Upper lobe of left lung (tissue), 6 donors: ENCODE data around the gene KRT2. TPM values are rescaled to one million over a fixed set of nuclear protein-coding genes. Genes with fewer than 3 reads are reported as not detected.

ENCODE experiments used
- ATAC-seq, 2 donors: fragments of 200-7000 bp; cut with Tn5 transposase; one replicate each; pipeline ENCODE4 v1.9.1; 2022; ENCODE audit warnings: mild to moderate bottlenecking in 2 of 2, moderate library complexity in 2 of 2; ENCODE audit not compliant: low FRiP score in 2 of 2
- DNase-seq, 2 donors: peaks; one replicate each; pipeline ENCODE4 v3.0.0-alpha.2; 2019 to 2020
- H3K27ac ChIP-seq, 4 donors: fragments of 200-600 bp; sonication (generic); one replicate each; pipeline ENCODE4 v1.5.1; 2016 to 2019
- H3K27me3 ChIP-seq, 4 donors: fragments of 200-600 bp; sonication (generic); one replicate each; pipeline ENCODE4 v1.5.1; 2017 to 2019
- H3K36me3 ChIP-seq, 4 donors: fragments of 200-600 bp; sonication (generic); one replicate each; pipeline ENCODE4 v1.5.1; 2016 to 2019
- H3K4me1 ChIP-seq, 4 donors: fragments of 200-600 bp; sonication (generic); one replicate each; pipeline ENCODE4 v1.5.1; 2018 to 2019
- H3K4me3 ChIP-seq, 4 donors: fragments of 200-600 bp; sonication (generic); one replicate each; pipeline ENCODE4 v1.5.1; 2017 to 2019; ENCODE audit warnings: mild to moderate bottlenecking in 2 of 4, moderate library complexity in 1 of 4
- H3K9me3 ChIP-seq, 4 donors: fragments of 200-600 bp; sonication (generic); one replicate each; pipeline ENCODE4 v1.5.1; 2018 to 2019
- EP300 ChIP-seq, 4 donors: sonication (generic); formaldehyde crosslinking; IDR thresholded peaks; one replicate each; pipeline ENCODE4 v1.5.1; 2017; ENCODE audit warnings: antibody characterized with exemption in 4 of 4, control low read depth in 2 of 4
- POLR2A ChIP-seq, 4 donors: fragments of 450-650 bp; IDR thresholded peaks; one replicate each; pipeline ENCODE4 v1.5.1; 2016 to 2017; ENCODE audit warnings: antibody characterized with exemption in 4 of 4, mild to moderate bottlenecking in 2 of 4
- POLR2AphosphoS5 ChIP-seq, 2 donors: sonication (generic); formaldehyde crosslinking; IDR thresholded peaks; one replicate each; pipeline ENCODE4 v1.5.1; 2017; ENCODE audit warnings: antibody characterized with exemption in 2 of 2
- WGBS, 2 donors: methylation state at CpG; one replicate each; pipeline ENCODE4 v1.1.5; 2017 to 2018; 5-methylcytosine and 5-hydroxymethylcytosine counted together
- total RNA-seq, 6 donors: library from RNA; depleted of rRNA in 4 of 6; stranded (reverse); fragments of >200 nt in 4 of 6; gene quantifications; one replicate each; pipeline versions ENCODE4 v1.1.0 to v1.2.1, GENCODE V29; 2016 to 2021
- TF ChIP-seq, protein P1 (sequence below), 6 experiments: fragments of 450-650 bp in 4 of 6; fragments of 200-600 bp in 2 of 6; sonication (generic) in 2 of 6; IDR thresholded peaks; one replicate each; pipeline ENCODE4 v1.5.1; 2016 to 2019; ENCODE audit warnings: antibody characterized with exemption in 6 of 6
- donor health status: DM: no; HTN: no; CAD: no; lungs with moderate emphysema.
- donor health status: DM: no; HTN: yes; CAD: no; lungs with severe emphysema.

KRT2 gene
- total RNA-seq, 6 donors from 2014 or later = not detected

DNA sequence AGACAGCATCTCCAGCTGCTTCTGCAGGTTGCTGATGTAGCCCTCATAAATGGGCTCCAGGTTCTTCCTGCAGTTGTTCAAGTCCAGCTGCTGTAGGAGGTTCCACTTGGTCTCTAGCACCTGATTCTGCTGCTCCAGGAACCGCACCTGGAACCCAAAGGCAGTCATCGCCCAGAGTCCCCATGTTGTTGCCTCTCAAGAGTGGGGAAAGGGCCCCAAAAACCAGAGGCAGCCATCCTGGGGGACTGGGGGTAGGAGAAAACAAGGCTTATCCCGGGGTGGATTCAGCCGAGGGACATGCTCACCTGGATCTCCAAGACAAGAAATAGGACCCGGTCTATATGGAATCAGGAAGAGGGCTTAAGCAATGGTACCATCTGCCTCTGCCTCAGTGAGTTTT, 53.0 kb downstream of the KRT2 start:
- Histone ChIP-seq H3K4me3 (no peak overlapping the region), H3K36me3 (no peaks in the 10 kb centered on the region), H3K27ac (no peak overlapping the region), H3K4me1 (no peaks in the 10 kb centered on the region), H3K9me3 (no peaks in the 10 kb centered on the region), H3K27me3 (peaks cover 0 to 15% (median 6%) of the 10 kb centered on the region in 4 donors)
- no peak for ATAC-seq
- TF ChIP-seq EP300 (IDR thresholded peaks at IDR 0.05) (no peak), POLR2AphosphoS5 (IDR thresholded peaks at IDR 0.05) (no peak), POLR2A (IDR thresholded peaks at IDR 0.05) (no peak)
- TF ChIP-seq, protein P1, sequence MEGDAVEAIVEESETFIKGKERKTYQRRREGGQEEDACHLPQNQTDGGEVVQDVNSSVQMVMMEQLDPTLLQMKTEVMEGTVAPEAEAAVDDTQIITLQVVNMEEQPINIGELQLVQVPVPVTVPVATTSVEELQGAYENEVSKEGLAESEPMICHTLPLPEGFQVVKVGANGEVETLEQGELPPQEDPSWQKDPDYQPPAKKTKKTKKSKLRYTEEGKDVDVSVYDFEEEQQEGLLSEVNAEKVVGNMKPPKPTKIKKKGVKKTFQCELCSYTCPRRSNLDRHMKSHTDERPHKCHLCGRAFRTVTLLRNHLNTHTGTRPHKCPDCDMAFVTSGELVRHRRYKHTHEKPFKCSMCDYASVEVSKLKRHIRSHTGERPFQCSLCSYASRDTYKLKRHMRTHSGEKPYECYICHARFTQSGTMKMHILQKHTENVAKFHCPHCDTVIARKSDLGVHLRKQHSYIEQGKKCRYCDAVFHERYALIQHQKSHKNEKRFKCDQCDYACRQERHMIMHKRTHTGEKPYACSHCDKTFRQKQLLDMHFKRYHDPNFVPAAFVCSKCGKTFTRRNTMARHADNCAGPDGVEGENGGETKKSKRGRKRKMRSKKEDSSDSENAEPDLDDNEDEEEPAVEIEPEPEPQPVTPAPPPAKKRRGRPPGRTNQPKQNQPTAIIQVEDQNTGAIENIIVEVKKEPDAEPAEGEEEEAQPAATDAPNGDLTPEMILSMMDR (IDR thresholded peaks at IDR 0.05) = no peak
- no peak for DNase-seq
- WGBS, 2 donors = 77 to 93% methylated on average over 5 of the region's 5 CpGs

Other genes with a start within 250 kb of the KRT2 start
- gene KRT82, start 245.9 kb downstream of the KRT2 start, total RNA-seq = not detected
- gene KRT75, start 217.8 kb downstream of the KRT2 start, total RNA-seq = not detected
- under 1 TPM in 1 of 6 donors, not detected in 5; 0.17 TPM for gene KRT6B, start 200.1 kb downstream of the KRT2 start, total RNA-seq
- gene KRT6C, start 178.4 kb downstream of the KRT2 start, total RNA-seq = not detected
- 1 to 10 TPM in 4 of 6 donors, under 1 TPM in 1, not detected in 1; 0.61 to 4.5 (median 1.4) TPM for gene KRT6A, start 159.0 kb downstream of the KRT2 start, total RNA-seq
- 10 to 100 TPM in 1 of 6 donors, 1 to 10 TPM in 3, not detected in 2; 3.6 to 43.3 (median 4.8) TPM for gene KRT5, start 131.8 kb downstream of the KRT2 start, total RNA-seq
- not detected for gene KRT71, start 99.1 kb downstream of the KRT2 start, total RNA-seq
- gene KRT74, start 78.4 kb downstream of the KRT2 start, total RNA-seq = not detected
- gene KRT72, start 50.7 kb downstream of the KRT2 start, total RNA-seq = under 1 TPM in 2 of 6 donors, not detected in 4; 0.11 to 0.37 TPM
- gene KRT73, start 33.7 kb downstream of the KRT2 start, total RNA-seq = under 1 TPM in 2 of 6 donors, not detected in 4; 0.15 to 0.55 TPM
- 1 to 10 TPM in 1 of 6 donors, under 1 TPM in 1, not detected in 4; 0.37 to 2.4 TPM for gene KRT1, start 28.2 kb upstream of the KRT2 start, total RNA-seq
- gene KRT77, start 51.3 kb upstream of the KRT2 start, total RNA-seq = not detected
- not detected for gene KRT76, start 125.1 kb upstream of the KRT2 start, total RNA-seq
- gene KRT3, start 143.9 kb upstream of the KRT2 start, total RNA-seq = not detected
- 10 to 100 TPM in 4 of 6 donors, 1 to 10 TPM in 2; 2.1 to 36.1 (median 15.1) TPM for gene KRT4, start 161.9 kb upstream of the KRT2 start, total RNA-seq
- 1 to 10 TPM in 3 of 6 donors, under 1 TPM in 1, not detected in 2; 0.30 to 8.9 (median 1.3) TPM for gene KRT79, start 182.1 kb upstream of the KRT2 start, total RNA-seq
- under 1 TPM in 2 of 6 donors, not detected in 4; 0.13 to 0.30 TPM for gene KRT78, start 196.8 kb upstream of the KRT2 start, total RNA-seq